Measurements from ENCODE around the gene CELSR1. TPM values are rescaled to one million over a fixed set of nuclear protein-coding genes. Genes with fewer than 3 reads are reported as not detected.

CELSR1 gene
- total RNA-seq, 1 experiment from 2014 or later, result 19.6 TPM

- BruUV-seq (replicated peaks), result no TSS peak
- ChIA-PET RAD21 (ENCODE audit: low non-redundant PET in 1 of 2, low total read pairs in 2 of 2, uncharacterized antibody in 2 of 2, unreplicated experiment in 2 of 2) (interaction anchor here (0.8 to 2.1 kb wide), 7 partner anchors 9 to 174 kb away, joined by 3 to 31 read pairs (median 6); no protein-coding TSS in a partner anchor), POLR2A (interaction anchor here (1.3 kb wide), 1 partner anchor 174 kb away, joined by 15 read pairs; no protein-coding TSS in a partner anchor), CTCF (interaction anchor here (0.8 to 4.1 kb wide), 14 partner anchors 8 to 213 kb away, joined by 3 to 146 read pairs (median 6); partner anchors contain the start of gene CELSR1)
- H3K36me3 ChIP-seq (ENCODE audit: control insufficient read depth in 1 of 2, insufficient read depth in 2 of 2, low read length in 2 of 2), result no peaks in the 10 kb centered on the region
- no peak overlapping the region for H3K4me3 ChIP-seq (replicated peaks in 1 of 2; ENCODE audit: low read depth in 1 of 2, low read length in 2 of 2)
- no peaks in the 10 kb centered on the region for H3K9me3 ChIP-seq (ENCODE audit: control insufficient read depth in 1 of 2, insufficient read depth in 1 of 2, low read depth in 1 of 2, low read length in 2 of 2)
- H3K4me2 ChIP-seq (ENCODE audit: low read length), result no peak overlapping the region
- no peak overlapping the region for H3K9ac ChIP-seq (ENCODE audit: low read length)
- no peaks in the 10 kb centered on the region for H3K79me2 ChIP-seq (ENCODE audit: insufficient read depth, low read length)
- no peak for DNase-seq (ENCODE audit: low read depth, low spot score)
- no peaks in the 10 kb centered on the region for H3K27me3 ChIP-seq (ENCODE audit: insufficient read depth, low read length)
- no peak for TF ChIP-seq POLR2AphosphoS5 (IDR thresholded peaks at IDR 0.05; ENCODE audit: low read depth, low read length)
- TF ChIP-seq CTCF (IDR thresholded peaks at IDR 0.05 in 2 of 3, conservative IDR thresholded peaks at IDR 0.05 in 1 of 3; ENCODE audit: borderline replicate concordance in 1 of 3, insufficient read depth in 1 of 3, low read depth in 2 of 3, low read length in 2 of 3), result no peak
- no peak for TF ChIP-seq ZFX (IDR thresholded peaks at IDR 0.05)
- TF ChIP-seq EGR1 (IDR thresholded peaks at IDR 0.05; ENCODE audit: low read depth), result no peak
- TF ChIP-seq, protein P1, sequence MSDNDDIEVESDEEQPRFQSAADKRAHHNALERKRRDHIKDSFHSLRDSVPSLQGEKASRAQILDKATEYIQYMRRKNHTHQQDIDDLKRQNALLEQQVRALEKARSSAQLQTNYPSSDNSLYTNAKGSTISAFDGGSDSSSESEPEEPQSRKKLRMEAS (IDR thresholded peaks at IDR 0.05), result no peak
- no peak for TF ChIP-seq FOSL1 (IDR thresholded peaks at IDR 0.05; ENCODE audit: low read depth)
- no peak for TF ChIP-seq TCF7L2 (IDR thresholded peaks at IDR 0.05; ENCODE audit: borderline replicate concordance, extremely low read depth, insufficient read depth, insufficient read length)
- no peak for TF ChIP-seq SP1 (IDR thresholded peaks at IDR 0.05; ENCODE audit: low read depth)
- no peak for TF ChIP-seq POLR2A (IDR thresholded peaks at IDR 0.05; ENCODE audit: borderline replicate concordance, extremely low read depth, insufficient read depth, insufficient read length)
- TF ChIP-seq CEBPB (IDR thresholded peaks at IDR 0.05; ENCODE audit: low read depth), result no peak
- no peak for TF ChIP-seq ATF3 (IDR thresholded peaks at IDR 0.05)
- TF ChIP-seq CBX3 (IDR thresholded peaks at IDR 0.05; ENCODE audit: low read depth), result no peak
- no peak for TF ChIP-seq SRF (IDR thresholded peaks at IDR 0.05; ENCODE audit: low read depth)
- TF ChIP-seq ELF1 (IDR thresholded peaks at IDR 0.05; ENCODE audit: borderline replicate concordance, low read depth), result no peak
- TF ChIP-seq EZH2 (IDR thresholded peaks at IDR 0.05), result no peak
- TF ChIP-seq ZBTB33 (IDR thresholded peaks at IDR 0.05; ENCODE audit: extremely low read depth, insufficient replicate concordance, low read length), result no peak
- no peak for TF ChIP-seq YY1 (IDR thresholded peaks at IDR 0.05; ENCODE audit: extremely low read depth, insufficient replicate concordance, low read depth, low read length)
- TF ChIP-seq JUND (IDR thresholded peaks at IDR 0.05), result no peak
- ATAC-seq, result no peak
- intact Hi-C loops (cut with micrococcal nuclease), result no loop called here
- no peak overlapping the region for H3K27ac ChIP-seq (ENCODE audit: low read depth, low read length)
- no peaks in the 10 kb centered on the region for H3K9me2 ChIP-seq (ENCODE audit: insufficient read depth)
- no peak overlapping the region for H2AFZ ChIP-seq (ENCODE audit: low read depth, low read length, poor library complexity, severe bottlenecking)
- H4K20me1 ChIP-seq (ENCODE audit: insufficient read depth), result no peaks in the 10 kb centered on the region
- peaks cover 0 to 12% of the 10 kb centered on the region in 2 experiments; a peak in 2 of 4 replicates for H3K4me1 ChIP-seq (ENCODE audit: control insufficient read depth in 1 of 2, insufficient read depth in 2 of 2, low read length in 2 of 2)
These were observed 169.0 kb downstream of the CELSR1 start for GRCh38 chr22:46368422-46368821.
